ENCODE measurements around the gene SDK2. TPM values are rescaled to one million over a fixed set of nuclear protein-coding genes. Genes with fewer than 3 reads are reported as not detected.

SDK2 gene
- total and polyA plus RNA-seq, 2 of the 4 experiments (the other 2 are of a cell fraction), result under 0.01 to 0.03 TPM

DNA sequence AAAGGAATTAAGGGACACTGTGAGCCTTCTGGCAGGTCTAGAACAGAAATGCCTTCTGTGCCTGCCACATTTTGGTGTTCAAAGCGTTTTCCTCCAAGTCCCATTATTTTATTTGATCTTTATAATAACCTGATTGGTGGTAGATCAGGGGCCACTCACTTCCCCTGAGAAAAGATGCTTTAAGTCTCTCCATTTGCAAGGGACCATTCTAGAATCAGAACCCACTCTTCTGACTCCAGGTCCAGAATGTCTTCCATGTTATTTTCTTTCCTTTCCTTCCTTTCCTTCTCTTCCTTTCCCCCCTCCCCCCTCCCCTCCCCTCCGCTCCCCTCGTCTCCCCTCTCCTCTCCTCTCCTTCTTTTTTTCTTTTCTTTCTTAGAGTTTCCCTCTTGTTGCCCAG is 313.2 kb downstream of the SDK2 start:
- ChIA-PET POLR2A (ENCODE audit: unreplicated experiment) (no interaction called here), CTCF (no interaction called here)
- Histone ChIP-seq H4K8ac (ENCODE audit: low read depth in 2 of 2, low read length in 2 of 2) (no peak overlapping the region), H2BK5ac (ENCODE audit: low read depth, low read length, poor library complexity, severe bottlenecking) (no peak overlapping the region), H3K56ac (ENCODE audit: extremely low read depth, insufficient read depth, low read length) (no peak overlapping the region), H4K5ac (ENCODE audit: low read depth, low read length) (no peak overlapping the region), H3K9me3 (ENCODE audit: control insufficient read depth, insufficient read depth, low read length) (no peaks in the 10 kb centered on the region), H2AK5ac (ENCODE audit: low read depth, low read length) (no peak overlapping the region), H3K9me1 (ENCODE audit: insufficient read depth, low read length) (no peaks in the 10 kb centered on the region), H3K79me1 (ENCODE audit: low read depth in 1 of 2, low read length in 2 of 2) (no peaks in the 10 kb centered on the region), H3K14ac (replicated peaks; ENCODE audit: low read depth, low read length) (no peak overlapping the region), H3K9ac (ENCODE audit: low read depth, low read length) (no peak overlapping the region), H2BK20ac (ENCODE audit: low read depth, low read length) (no peak overlapping the region), H3K4me2 (ENCODE audit: low read depth, low read length) (no peak overlapping the region), H2AK9ac (replicated peaks; ENCODE audit: low read depth, low read length, poor library complexity) (no peak overlapping the region), H3K18ac (ENCODE audit: low read depth, low read length) (no peak overlapping the region), H4K91ac (ENCODE audit: insufficient read depth, low read depth, low read length) (no peak overlapping the region), H3K4me3 (ENCODE audit: insufficient read depth, low read depth, low read length) (no peak overlapping the region), H3K27ac (ENCODE audit: insufficient read depth, low read length) (no peak overlapping the region), H3K4ac (ENCODE audit: low read depth, low read length) (no peak overlapping the region), H3K23ac (ENCODE audit: low read depth, low read length) (no peak overlapping the region), H2BK15ac (ENCODE audit: low read depth, low read length) (no peak overlapping the region), H4K20me1 (ENCODE audit: insufficient read depth, low read length) (no peaks in the 10 kb centered on the region), H2BK120ac (ENCODE audit: low read depth, low read length) (no peak overlapping the region), H2AFZ (replicated peaks; ENCODE audit: low read length, poor library complexity) (no peak overlapping the region), H3K4me1 (ENCODE audit: control insufficient read depth, insufficient read depth, low read length) (peaks cover 3% of the 10 kb centered on the region; the same call in 1 of the 2 replicates), H3K27me3 (ENCODE audit: control insufficient read depth, insufficient read depth, low read length) (no peaks in the 10 kb centered on the region), H3K36me3 (ENCODE audit: control insufficient read depth, insufficient read depth, low read length) (no peaks in the 10 kb centered on the region)
- no TSS peak for BruUV-seq (replicated peaks)
- TF ChIP-seq ELK1 (IDR thresholded peaks at IDR 0.05; ENCODE audit: borderline replicate concordance, low read depth, low read length) (no peak), NFE2L2 (IDR thresholded peaks at IDR 0.05; ENCODE audit: low read depth, low read length) (no peak), MAZ (IDR thresholded peaks at IDR 0.05; ENCODE audit: borderline replicate concordance, low read depth, low read length) (no peak), RFX5 (IDR thresholded peaks at IDR 0.05; ENCODE audit: low read depth, low read length) (no peak), FOS (IDR thresholded peaks at IDR 0.05; ENCODE audit: low read depth, low read length) (no peak)
- no peak for ATAC-seq (ENCODE audit: low read depth)
- no CpG with 5 or more reads among the region's 3 CpGs for WGBS, 2 experiments (ENCODE audit: extremely low coverage in 2 of 2, insufficient read length in 1 of 2)
- in situ Hi-C loops (cut with MboI; ENCODE audit: low sequenced_read_pairs) (no loop called here), intact Hi-C loops (cut with micrococcal nuclease) (no loop called here), dilution Hi-C loops (cut with HindIII; ENCODE audit: low sequenced_read_pairs, unreplicated experiment) (no loop called here)
- no peak for DNase-seq
